Coronary artery (tissue), 2 donors: ENCODE results near the gene RNF207.

ENCODE experiments used
- DNase-seq: peaks from one replicate; pipeline ENCODE4 v3.0.0-alpha.2; 2017; ENCODE audit warnings: low spot score
- H3K27ac ChIP-seq, 2 donors: fragments of 200-600 bp; sonication (generic); one replicate each; pipeline ENCODE4 v1.5.1; 2016 to 2019
- H3K4me3 ChIP-seq: fragments of 200-600 bp; sonication (generic); 2 replicates; pipeline ENCODE4 v1.5.1; 2016; ENCODE audit warnings: mild to moderate bottlenecking, moderate library complexity
- CTCF ChIP-seq: fragments of 200-600 bp; sonication (generic); IDR thresholded peaks from one replicate; pipeline ENCODE4 v1.5.1; 2019; ENCODE audit warnings: antibody characterized with exemption

The RNF207 gene

GRCh38 chr1:6259491-6260362 lies 53.8 kb downstream of the RNF207 start:
- H3K27ac ChIP-seq = peak overlapping the region in 1 of 2 donors; percentile 58
- DNase-seq = peak; percentile 83
- TF ChIP-seq CTCF = no peak
- H3K4me3 ChIP-seq = peak overlapping the region; percentile 76

- Histone ChIP-seq H3K4me3 (peak overlapping the region; percentile 76), H3K27ac (peak overlapping the region in 1 of 2 donors; percentile 58)
- TF ChIP-seq CTCF = no peak
- DNase-seq = no peak
Measured at GRCh38 chr1:6260433-6260934, 54.6 kb downstream of the RNF207 start.

GRCh38 chr1:6260961-6261614 lies 55.2 kb downstream of the RNF207 start, which contains the start of gene GPR153:
Gene GPR153, minus strand, starts transcription at chr1:6261098. Its CDS starts 6,193 bp downstream, at chr1:6254905.
- no peak for TF ChIP-seq CTCF
- H3K4me3 ChIP-seq = peak within 1 kb of the TSS; percentile 76
- no peak for DNase-seq
- peak within 1 kb of the TSS in 1 of 2 donors; percentile 58 for H3K27ac ChIP-seq

GRCh38 chr1:6261615-6261995 lies 55.7 kb downstream of the RNF207 start:
- no peak for DNase-seq
- Histone ChIP-seq H3K27ac (peak overlapping the region in 1 of 2 donors; percentile 58), H3K4me3 (peak overlapping the region; percentile 76)
- TF ChIP-seq CTCF = no peak

- peak overlapping the region in 1 of 2 donors; percentile 31 for H3K27ac ChIP-seq
- no peak for TF ChIP-seq CTCF
Measured at GRCh38 chr1:6262555-6263420, 56.9 kb downstream of the RNF207 start.

GRCh38 chr1:6263716-6264115 lies 57.8 kb downstream of the RNF207 start:
- Histone ChIP-seq H3K4me3 (no peak overlapping the region), H3K27ac (no peak overlapping the region)
- no peak for DNase-seq
- TF ChIP-seq CTCF = no peak

More at GRCh38 chr1:6262555-6263420, 56.9 kb downstream of the RNF207 start:
- no peak overlapping the region for H3K4me3 ChIP-seq
- no peak for DNase-seq
